ENCODE data around the gene KLF11.
"Not testable (repeated sequence)": the region's sequence is repeated elsewhere in the genome, so short reads cannot be mapped to it uniquely, and the experiment has no call there.

The KLF11 gene

DNA sequence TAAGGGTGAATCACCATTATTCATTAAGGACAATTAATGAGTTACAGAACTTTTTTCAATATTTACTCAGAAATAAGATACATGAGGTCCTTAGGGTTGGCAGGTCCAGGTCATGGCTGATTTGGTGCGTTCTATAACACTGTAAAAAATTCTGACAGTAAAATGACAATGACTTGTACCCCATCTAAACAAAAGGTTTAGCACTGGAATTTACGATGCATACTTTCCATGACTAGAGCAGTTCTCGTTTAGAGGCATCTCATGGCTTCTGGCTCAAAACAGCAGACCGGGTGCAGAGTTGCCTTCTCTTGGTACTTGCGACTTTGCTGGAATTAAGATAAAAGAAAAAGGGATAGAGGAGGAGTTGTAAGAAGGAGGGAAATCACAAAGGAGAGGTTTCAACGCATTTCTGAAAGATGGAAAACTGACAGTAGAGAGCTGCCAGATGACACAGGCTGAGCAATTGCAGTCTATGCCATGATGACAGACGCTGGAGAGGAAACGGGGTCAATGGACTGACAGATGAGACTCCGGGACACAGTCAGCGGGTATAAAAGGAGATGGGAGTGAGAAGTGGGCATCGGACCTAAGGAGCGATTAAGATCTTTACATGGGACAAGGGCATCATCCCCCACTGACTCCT is 41.0 kb downstream of the KLF11 start:
- DNase-seq (ENCODE audit: low read depth): no peak

DNA sequence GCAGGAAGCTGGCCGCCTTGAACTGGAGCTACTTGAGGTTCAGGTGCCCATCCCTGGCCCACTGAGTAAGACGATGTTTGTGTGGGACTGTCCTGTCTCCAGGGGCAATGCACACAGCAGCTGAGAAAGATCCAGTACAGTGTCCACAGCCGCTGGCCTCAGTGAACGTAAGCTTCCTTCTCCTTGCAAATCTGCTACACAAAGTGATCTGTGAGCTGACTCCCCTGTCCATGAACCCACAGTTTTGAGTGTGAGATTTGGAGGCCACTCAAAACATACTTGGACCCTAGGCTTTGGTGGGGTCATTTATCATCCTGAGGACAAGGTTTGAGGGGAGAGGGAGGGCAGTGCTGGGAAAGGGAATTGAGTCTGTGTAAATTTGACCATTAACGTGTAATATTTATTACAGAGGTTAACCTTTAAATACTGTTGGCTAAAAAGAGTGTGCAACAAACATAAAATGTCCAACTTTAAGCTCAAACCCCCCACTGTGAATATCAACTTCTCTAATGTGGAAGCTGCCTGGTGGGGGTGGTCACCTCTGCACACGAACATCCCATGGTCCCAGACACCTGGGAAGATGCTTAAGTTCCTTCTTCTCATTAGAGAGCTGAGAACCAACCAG is 41.8 kb downstream of the KLF11 start:
- no peak for DNase-seq (ENCODE audit: low read depth)

DNA sequence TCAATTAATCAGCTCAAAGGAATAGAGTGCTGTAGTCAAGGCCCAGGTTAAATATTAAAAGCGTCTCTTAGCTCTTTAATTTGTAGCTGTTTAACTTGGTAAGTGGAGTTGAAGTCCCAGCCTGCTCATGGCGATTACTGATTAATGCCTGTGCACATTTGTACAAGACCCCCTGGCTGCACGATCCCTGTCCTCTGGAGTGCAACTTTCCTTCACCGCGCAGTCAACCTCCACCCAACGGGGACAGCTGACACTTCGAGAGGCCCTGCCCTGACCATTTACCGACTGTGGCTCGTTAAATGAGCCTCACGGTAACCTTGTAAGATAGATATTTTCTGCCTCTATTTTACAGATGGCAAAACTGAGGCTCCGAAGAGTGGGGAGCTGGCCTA is 42.3 kb downstream of the KLF11 start:
- no peak for DNase-seq (ENCODE audit: low read depth)

DNA sequence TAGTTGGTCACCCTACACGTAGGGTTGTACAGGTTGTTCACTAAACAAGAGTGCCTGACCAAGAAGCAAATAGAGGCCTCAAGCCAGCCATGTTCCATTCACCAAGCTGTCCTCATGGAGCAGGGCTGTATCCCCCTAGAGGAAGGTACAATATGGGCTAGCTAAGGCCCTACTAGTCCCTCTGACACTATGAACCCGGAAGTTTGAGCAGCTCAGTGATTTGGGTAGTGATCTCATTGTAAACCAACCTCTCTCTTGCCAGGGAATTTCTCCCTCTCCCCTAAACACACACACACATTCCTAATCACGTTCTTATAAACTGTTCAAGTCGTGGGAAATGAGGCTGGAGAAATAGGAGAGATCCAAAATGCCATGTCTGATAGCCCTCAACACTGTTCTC is 43.6 kb downstream of the KLF11 start:
- DNase-seq (ENCODE audit: low read depth): no peak

DNA sequence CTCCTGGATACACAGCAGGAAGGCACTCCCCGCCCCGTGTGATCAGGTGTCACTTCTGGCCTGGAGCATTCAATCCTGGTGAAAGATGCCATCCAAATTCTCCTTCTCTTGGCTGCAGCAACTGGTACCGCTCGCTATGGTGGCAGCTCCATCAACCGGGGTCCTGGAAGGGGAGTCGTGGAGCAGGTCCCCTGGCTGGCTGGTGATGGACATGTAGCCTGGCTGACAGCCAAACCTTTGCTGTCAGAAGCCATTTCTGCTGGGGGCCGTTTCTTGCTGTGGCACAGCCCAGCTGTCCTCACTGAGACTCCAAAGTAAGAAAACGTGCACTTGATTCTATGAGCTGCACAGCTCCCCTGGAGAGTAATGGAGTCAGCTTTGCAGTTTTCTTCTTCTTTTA is 44.0 kb downstream of the KLF11 start:
- DNase-seq (ENCODE audit: low read depth): no peak

DNA sequence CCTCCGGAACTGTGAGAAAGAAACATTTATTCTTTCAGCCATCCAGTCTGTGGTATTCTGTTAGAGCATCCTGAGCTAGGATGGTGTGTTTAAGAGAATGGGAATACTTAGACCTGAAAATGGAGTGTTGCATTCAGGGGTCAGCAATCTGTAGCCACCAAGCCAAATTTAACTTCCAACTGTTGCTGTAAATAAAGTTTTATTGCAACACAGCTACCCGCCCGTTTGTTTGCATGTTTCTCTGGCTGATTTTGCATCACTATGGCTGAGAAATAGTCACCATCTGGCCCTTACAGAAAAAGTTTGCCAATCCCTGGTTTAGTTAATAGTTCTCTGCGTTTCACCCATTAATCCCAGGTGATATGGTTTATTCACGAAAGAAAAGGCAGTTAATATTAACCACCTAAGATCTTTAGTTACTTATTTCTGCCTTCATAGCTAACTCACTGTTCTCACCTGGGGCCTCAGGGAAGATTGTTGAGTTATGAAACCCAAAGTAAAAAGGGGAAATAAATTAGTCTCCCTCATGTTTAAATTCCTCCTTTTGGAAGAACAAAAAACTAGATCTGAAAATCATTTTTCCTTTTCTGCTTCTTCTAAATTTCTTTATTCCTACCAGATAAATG is 46.3 kb downstream of the KLF11 start:
- DNase-seq (ENCODE audit: low read depth): no peak

DNA sequence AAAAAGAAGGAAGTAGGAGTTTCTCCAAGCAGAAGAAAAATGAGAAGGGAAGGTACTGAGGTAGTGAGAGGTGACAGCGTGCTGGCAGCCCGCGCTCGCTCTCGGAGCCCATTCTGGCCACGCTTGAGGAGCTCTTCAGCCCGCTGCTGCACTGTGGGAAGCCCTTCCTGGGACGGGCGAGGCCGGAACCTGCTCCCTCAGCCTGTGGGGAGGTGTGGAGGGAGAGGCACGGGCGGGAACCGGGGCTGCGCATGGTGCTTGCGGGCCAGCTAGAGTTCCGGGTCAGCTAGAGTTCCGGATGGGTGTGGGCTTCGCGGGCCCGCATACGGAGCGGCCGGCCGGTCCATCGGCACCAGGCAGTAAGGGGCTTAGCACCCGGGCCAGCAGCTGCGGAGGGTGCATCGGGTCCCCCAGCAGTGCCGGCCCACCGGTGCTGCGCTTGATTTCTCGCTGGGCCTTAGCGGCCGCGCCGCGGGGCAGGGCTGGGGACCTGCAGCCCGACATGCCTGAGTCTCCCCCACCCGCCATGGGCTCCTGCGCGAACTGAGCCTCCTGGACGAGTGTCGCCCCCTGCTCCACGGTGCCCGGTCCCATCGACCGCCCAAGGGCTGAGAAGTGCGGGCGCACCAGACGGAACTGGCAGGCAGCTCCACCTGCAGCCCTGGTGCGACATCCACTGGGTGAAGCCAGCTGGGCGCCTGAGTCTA is 48.0 kb downstream of the KLF11 start:
- DNase-seq (ENCODE audit: low read depth): no peak

DNA sequence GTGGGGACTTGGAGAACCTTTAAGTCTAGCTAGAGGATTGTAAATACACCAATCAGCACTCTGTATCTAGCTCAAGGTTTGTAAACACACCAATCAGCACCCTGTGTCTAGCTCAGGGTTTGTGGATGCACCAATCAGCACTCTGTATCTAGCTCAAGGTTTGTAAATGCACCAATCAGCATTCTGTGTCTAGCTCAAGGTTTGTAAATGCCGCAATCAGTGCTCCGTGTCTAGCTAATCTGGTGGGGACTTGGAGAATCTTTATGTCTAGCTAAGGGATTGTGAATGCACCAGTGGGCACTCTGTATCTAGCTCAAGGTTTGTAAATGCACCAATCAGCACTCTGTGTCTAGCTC is 48.5 kb downstream of the KLF11 start:
- DNase-seq (ENCODE audit: low read depth): not testable (repeated sequence)

DNA sequence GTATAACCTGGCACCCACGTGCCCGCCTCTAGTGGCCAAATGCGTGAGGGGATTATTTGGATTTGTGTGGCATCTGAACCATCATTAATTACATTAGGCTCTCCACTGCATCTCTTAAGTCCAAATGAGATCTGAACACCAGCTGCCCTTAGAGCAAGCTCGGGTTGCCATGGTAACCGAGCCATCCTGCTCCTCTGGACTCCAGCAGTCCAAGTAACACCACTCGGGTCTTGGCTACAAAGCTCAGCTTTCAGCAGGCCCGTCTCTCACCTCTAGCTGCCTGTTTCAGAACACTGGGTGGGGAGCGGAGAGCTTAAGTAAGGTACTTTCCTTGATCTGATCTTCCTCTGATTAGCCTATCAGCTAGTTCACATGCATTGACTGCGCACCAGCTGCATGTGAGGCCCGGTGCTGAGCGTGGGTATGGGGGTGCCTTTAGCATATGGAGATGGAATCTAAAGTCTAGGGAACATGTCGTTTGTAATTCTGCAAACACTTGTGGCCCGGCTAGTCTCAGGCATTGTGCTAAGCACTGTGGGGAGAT is 51.0 kb downstream of the KLF11 start:
- no peak for DNase-seq (ENCODE audit: low read depth)

DNA sequence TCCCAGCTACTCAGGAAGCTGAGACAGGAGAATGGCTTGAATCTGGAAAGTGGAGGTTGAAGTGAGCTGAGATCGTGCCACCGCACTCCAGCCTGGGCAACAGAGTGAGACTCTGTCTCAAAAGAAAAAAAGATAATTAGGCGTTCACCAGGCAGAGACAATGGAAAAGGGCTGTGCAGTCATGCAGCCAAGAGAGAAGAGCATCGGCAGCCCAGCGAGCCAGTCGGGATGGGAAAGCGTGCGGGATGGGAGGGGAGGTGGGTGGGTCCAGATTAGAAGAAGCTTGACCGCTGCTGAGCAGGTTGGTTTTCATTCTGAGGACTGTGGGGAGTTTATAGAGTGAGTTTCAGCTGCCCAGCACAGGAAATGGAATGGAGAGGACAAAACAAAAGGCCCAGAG is 51.8 kb downstream of the KLF11 start:
- DNase-seq (ENCODE audit: low read depth): no peak

DNA sequence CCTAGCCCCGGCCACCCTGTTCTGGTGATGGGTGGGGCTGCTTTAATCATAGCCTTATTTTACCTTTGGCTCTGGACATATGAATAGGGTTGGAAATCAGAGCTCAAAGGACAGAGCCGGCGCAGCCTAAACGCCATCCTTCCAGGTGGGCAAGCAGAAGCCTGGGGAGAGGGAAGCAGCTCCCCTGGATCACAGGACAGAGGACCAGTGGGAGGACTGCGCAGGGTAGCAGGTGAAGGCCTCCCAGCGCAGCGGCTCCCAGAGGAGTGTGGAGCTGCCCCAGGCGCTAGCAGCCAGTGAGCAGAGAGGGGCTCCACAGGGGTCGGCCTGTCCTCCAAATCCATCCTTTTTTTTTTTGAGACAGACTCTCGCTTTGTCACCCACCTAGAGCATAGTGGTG is 53.3 kb downstream of the KLF11 start:
- no peak for DNase-seq (ENCODE audit: low read depth)

DNA sequence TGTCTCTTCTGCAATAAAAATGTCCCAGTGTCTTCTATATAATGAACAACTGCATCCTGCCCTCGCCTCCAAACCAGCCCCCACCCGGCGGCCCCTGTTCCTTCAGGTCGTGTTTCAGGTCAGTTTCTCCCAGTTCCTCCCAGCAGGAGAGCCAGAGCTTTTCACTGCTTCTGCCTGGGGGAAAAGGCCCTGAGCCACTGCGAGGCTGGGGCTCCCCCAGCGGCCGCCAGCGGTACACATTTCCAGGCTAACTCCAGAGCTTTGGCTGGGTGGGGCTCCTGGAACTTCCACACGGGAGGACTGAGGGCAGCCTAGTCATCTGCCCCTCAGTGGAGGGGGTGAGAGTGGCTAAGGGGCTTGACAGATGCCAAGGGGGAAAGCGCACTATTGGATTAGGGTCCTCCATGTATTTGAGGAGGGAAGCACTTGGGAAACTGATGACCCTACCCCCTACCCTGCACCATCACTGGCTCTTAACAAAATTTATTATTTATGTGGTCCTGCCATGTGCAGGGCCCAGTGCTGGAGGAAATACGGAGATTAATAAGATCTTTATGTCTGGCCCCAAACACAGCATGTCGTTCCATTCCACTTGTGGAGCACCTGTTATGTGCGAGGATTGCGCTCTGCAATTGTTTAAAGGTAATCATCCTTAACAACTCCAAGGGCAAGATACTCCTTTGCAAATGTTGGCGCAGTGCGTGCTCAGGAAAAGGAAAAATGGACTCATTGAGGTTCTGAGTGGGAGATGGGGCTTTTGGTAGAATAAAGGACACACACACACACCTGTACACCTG is 54.2 kb downstream of the KLF11 start:
- peak; percentile 8 for DNase-seq (ENCODE audit: low read depth)

DNA sequence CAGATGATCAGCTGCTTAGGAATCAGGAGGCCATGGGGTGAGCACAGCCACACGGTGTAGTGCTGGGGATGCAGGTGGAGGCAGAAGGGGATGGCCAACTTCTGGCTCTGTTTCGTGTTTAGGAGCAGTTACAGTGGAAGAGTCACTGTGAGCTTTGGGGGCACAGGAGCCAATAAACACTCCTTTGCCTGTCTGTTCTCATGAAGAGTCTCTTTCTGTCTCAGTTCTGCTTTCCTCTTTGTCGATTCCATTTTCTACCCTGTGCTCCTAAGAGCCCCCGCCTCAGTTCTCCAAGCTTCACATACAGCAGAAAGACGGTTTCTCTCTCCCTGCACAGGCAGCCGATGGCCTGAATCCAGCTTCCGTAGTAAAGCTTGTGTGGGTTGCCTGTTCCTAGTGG is 58.1 kb downstream of the KLF11 start:
- no peak for DNase-seq (ENCODE audit: low read depth)

DNA sequence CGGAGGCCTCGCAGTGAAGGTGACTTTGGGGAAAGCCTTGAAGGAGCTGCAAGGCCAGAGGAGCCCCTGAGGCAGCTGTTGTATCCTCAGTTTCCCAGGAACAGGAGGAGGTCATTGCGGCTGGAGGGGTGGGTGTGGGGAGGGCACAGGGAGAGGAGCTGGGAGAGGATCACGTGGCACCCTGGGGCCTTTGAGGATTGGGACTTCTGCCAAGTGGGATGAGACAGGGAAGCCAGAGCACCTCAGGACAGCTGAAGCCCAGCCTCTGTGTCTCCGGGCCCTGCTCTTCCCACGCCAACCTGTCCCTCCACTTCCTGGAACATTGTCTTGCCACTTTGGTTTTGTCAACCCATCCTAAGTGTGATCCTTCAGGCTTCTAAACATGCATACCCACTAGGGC is 59.8 kb downstream of the KLF11 start:
- DNase-seq (ENCODE audit: low read depth): no peak
